GM23338 (cell line): ENCODE measurements around the gene CES4A.

ENCODE experiments used
- JUNB ChIP-seq: IDR thresholded peaks from one replicate; pipeline ENCODE4 v1.6.1; 2016; ENCODE audit warnings: antibody characterized with exemption; ENCODE audit not compliant: unreplicated experiment
- POLR2AphosphoS5 ChIP-seq: IDR thresholded peaks from 2 replicates; pipeline ENCODE4 v1.6.1; 2016; ENCODE audit warnings: antibody characterized with exemption, low read depth
- ZNF114 ChIP-seq: fragments of 250-450 bp; sonication (Bioruptor Pico); IDR thresholded peaks from 2 replicates; pipeline ENCODE4 v1.5.0; 2020; ENCODE audit warnings: mild to moderate bottlenecking, moderate library complexity
- TF ChIP-seq, protein P1 (sequence below), 2 experiments: fragments of 200-600 bp in 1 of 2; sonication (generic) in 1 of 2; conservative IDR thresholded peaks; 2 replicates each; pipeline versions ENCODE4 v1.5.1 to v1.6.1; 2016 to 2017; ENCODE audit warnings: antibody characterized with exemption in 2 of 2, low read depth in 2 of 2, mild to moderate bottlenecking in 2 of 2, moderate library complexity in 1 of 2

DNA sequence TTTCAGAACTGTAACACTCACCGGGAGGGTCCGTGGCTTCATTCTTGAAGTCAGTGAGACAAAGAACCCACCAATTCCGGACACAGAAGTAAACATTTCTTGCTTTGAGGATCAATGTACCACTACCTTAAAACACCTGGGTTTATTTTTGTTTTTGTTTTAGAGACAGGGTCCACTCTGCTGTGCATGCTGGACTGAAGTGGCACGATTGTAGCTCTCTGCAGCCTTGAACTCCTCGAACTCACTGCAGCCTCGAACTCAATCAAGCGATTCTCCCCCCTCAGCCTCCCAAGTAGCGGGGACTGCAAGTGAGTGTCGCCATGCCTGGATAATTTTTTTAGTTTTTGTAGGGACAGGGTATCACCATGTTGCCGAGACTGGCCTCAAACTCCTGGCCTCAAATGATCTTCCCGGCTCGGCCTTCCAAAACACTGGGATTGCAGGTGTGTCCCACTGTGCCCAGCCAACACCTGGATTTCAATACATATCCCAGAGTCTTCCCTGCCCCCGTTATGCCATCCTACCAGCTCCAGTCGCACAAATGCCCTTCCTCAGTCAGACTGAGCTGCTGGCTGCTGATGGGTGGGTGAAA, 13.0 kb upstream of the CES4A start:
- TF ChIP-seq, protein P1, sequence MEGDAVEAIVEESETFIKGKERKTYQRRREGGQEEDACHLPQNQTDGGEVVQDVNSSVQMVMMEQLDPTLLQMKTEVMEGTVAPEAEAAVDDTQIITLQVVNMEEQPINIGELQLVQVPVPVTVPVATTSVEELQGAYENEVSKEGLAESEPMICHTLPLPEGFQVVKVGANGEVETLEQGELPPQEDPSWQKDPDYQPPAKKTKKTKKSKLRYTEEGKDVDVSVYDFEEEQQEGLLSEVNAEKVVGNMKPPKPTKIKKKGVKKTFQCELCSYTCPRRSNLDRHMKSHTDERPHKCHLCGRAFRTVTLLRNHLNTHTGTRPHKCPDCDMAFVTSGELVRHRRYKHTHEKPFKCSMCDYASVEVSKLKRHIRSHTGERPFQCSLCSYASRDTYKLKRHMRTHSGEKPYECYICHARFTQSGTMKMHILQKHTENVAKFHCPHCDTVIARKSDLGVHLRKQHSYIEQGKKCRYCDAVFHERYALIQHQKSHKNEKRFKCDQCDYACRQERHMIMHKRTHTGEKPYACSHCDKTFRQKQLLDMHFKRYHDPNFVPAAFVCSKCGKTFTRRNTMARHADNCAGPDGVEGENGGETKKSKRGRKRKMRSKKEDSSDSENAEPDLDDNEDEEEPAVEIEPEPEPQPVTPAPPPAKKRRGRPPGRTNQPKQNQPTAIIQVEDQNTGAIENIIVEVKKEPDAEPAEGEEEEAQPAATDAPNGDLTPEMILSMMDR (conservative IDR thresholded peaks at IDR 0.05; ENCODE audit: low read depth in 2 of 2): no peak
- TF ChIP-seq POLR2AphosphoS5: no peak
- TF ChIP-seq JUNB: no peak
- no peak for TF ChIP-seq ZNF114 (CRISPR knock-in tag)
